AG04450 (cell line): Measurements from ENCODE around the gene TMEM116. TPM values are rescaled to one million over a fixed set of nuclear protein-coding genes. Genes with fewer than 3 reads are reported as not detected.
"Not testable (repeated sequence)": the region's sequence is repeated elsewhere in the genome, so short reads cannot be mapped to it uniquely, and the experiment has no call there.

Experiments used
- CTCF ChIA-PET: fragments of 300-600, 350-600 bp; formaldehyde crosslinking; extraction: SDS; loops from one replicate; lab custom pipeline; 2022; ENCODE audit warnings: antibody characterized with exemption, inconsistent platforms; lab: Charles Lee
- POLR2A ChIA-PET: fragments of 350-600 bp; formaldehyde crosslinking; extraction: SDS; loops from one replicate; lab custom pipeline; 2021; ENCODE audit warnings: antibody characterized with exemption, inconsistent platforms; lab: Yijun Ruan, JAX
- DNase-seq: peaks from one replicate; pipeline ENCODE4 v3.0.0-alpha.2; 2011; ENCODE audit warnings: low read depth, low spot score
- H3K27ac ChIP-seq: one replicate; pipeline ENCODE4 v1.5.1; 2012; ENCODE audit warnings: low read depth, low read length, control low read depth
- H3K27me3 ChIP-seq: one replicate; pipeline ENCODE4 v1.6.0; 2012; ENCODE audit warnings: low read length; ENCODE audit not compliant: control insufficient read depth, insufficient read depth
- H3K4me3 ChIP-seq: 2 replicates; pipeline ENCODE4 v1.5.1; 2011; ENCODE audit warnings: mild to moderate bottlenecking, low read depth, low read length, control low read depth
- H3K9me3 ChIP-seq: 2 replicates; pipeline ENCODE4 v1.5.1; 2012; ENCODE audit warnings: low read length; ENCODE audit not compliant: control insufficient read depth, insufficient read depth
- polyA plus RNA-seq: library from polyadenylated mRNA; depleted of rRNA; stranded (reverse); fragments of >200 nt; gene quantifications from 2 replicates; pipeline ENCODE4 v1.2.3, GENCODE V29; 2011
- TF ChIP-seq, protein P1 (sequence below): IDR thresholded peaks from 2 replicates; pipeline ENCODE4 v1.5.1; 2011; ENCODE audit warnings: low read depth, low read length, control low read depth, inconsistent platforms

Gene TMEM116
- polyA plus RNA-seq, 1 experiment: 11.1 TPM

DNA sequence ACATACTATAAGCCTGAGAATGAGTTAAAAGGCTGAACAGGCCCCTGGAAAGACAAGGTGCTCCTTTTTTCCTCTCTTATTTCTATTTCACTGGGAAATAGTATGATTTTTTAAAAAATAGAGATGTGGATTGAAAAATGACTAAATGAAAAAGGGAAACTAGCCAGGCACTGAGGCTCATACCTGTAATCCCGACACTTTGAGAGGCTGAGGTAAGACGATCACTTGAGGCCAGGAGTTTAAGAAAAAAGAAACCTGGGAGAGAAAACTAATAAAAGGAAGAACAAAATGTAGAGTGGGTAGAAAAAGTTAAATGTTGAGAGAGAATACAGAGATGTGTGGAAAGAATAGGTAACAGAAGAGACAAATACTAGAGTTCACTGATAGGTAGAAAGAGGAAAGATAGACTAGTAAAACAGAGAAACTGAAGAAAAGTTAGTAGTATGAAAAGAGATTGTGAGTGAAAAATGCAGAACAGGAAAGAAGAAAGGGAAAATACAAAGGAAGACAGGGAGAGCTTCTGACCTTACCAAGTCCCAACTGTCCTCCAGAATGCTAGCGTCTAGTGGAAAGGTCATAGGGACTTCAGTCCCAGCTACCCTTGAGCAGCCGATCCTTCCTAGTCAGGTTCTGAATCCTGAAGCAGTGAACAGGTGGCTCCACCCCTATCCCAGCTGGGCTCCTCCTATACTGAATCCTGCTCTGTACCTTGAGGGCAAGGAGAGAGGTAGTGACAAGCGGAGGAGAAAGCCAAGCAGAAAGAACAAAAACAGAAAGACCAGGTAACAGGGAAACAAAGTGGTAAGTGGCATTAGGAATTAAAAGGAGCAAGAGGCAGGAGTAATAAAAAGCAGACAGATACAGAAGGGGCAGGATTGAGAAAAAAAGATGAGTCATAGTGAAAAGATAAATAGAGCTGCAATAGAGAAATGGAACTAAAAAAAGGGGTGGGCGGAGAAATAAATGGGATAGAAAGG lies 7.3 kb downstream of the TMEM116 start:
- DNase-seq: no peak
- ChIA-PET CTCF (no interaction called here), POLR2A (no interaction called here)
- Histone ChIP-seq H3K27ac (no peak overlapping the region), H3K27me3 (no peaks in the 10 kb centered on the region), H3K4me3 (no peak overlapping the region), H3K9me3 (no peaks in the 10 kb centered on the region)
- TF ChIP-seq, protein P1, sequence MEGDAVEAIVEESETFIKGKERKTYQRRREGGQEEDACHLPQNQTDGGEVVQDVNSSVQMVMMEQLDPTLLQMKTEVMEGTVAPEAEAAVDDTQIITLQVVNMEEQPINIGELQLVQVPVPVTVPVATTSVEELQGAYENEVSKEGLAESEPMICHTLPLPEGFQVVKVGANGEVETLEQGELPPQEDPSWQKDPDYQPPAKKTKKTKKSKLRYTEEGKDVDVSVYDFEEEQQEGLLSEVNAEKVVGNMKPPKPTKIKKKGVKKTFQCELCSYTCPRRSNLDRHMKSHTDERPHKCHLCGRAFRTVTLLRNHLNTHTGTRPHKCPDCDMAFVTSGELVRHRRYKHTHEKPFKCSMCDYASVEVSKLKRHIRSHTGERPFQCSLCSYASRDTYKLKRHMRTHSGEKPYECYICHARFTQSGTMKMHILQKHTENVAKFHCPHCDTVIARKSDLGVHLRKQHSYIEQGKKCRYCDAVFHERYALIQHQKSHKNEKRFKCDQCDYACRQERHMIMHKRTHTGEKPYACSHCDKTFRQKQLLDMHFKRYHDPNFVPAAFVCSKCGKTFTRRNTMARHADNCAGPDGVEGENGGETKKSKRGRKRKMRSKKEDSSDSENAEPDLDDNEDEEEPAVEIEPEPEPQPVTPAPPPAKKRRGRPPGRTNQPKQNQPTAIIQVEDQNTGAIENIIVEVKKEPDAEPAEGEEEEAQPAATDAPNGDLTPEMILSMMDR: no peak

DNA sequence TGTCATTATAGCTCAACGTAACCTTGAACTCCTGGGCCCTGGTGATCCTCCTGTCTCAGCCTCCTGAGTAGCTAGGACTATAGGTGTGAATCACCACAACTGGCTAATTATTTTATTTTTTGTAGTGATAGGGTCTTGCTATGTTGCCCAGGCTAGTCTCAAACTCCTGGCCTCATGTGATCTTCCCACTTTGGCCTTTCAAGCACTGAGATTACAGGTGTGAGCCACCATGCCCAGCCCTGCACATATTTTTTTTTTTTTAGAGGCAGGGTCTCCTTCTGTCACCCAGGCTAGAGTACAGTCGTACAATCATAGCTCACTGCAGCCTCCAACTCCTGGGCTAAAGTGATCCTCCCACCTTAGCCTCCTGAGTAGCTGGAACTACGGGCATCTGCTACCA lies 8.9 kb downstream of the TMEM116 start:
- TF ChIP-seq, protein P1: no peak
- Histone ChIP-seq H3K4me3 (no peak overlapping the region), H3K9me3 (no peaks in the 10 kb centered on the region), H3K27ac (no peak overlapping the region), H3K27me3 (no peaks in the 10 kb centered on the region)
- DNase-seq: no peak
- POLR2A ChIA-PET: no interaction called here
- CTCF ChIA-PET: interaction anchor here (1.5 kb wide), 1 partner anchor 59 kb away, joined by 8 read pairs; no protein-coding TSS in a partner anchor

DNA sequence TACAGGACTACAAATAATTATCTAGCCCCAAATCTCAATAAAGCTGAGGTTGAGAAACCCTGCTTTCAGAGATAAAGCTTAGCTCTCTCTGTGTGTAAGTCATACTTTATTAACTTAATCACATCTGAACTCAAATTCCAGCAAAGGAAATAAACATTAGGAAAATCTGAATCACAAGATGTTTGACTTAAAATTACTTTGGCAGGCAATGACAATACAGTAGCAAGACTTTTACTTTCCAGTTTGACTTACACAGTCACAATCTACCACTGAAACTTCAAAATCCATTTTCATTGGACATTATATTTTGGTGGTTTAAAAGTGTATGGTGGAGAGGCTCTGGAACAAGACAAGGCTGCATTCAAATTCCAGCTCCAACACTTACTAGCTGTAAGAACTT lies 11.4 kb downstream of the TMEM116 start:
- Histone ChIP-seq H3K27me3 (no peaks in the 10 kb centered on the region), H3K9me3 (no peaks in the 10 kb centered on the region), H3K27ac (no peak overlapping the region), H3K4me3 (no peak overlapping the region)
- no peak for DNase-seq
- POLR2A ChIA-PET: no interaction called here
- CTCF ChIA-PET: interaction anchor here (0.6 to 2.3 kb wide), 3 partner anchors 12 to 56 kb away, joined by 3 to 10 read pairs (median 7); partner anchors contain the start of genes ERP29 and TMEM116
- TF ChIP-seq, protein P1: no peak

- no peaks in the 10 kb centered on the region for H3K9me3 ChIP-seq
- H3K27ac ChIP-seq: no peak overlapping the region
- no peak overlapping the region for H3K4me3 ChIP-seq
- no peaks in the 10 kb centered on the region for H3K27me3 ChIP-seq
- ChIA-PET POLR2A (interaction anchor here (0.6 kb wide), 1 partner anchor 138 kb away, joined by 3 read pairs; no protein-coding TSS in a partner anchor), CTCF (interaction anchor here (1.8 to 2.3 kb wide), 2 partner anchors 12 to 55 kb away, joined by 7 to 10 read pairs; partner anchors contain the start of genes ERP29 and TMEM116)
- no peak for DNase-seq
- TF ChIP-seq, protein P1: no peak
Observed at GRCh38 chr12:112000820-112001219, 12.1 kb downstream of the TMEM116 start.

GRCh38 chr12:111999129-111999528 lies 13.8 kb downstream of the TMEM116 start:
- CTCF ChIA-PET, H3K9me3 ChIP-seq, H3K4me3 ChIP-seq, H3K27ac ChIP-seq, H3K27me3 ChIP-seq, DNase-seq: not testable (repeated sequence)
- POLR2A ChIA-PET: interaction anchor here (0.5 kb wide), 1 partner anchor 1565 kb away, joined by 5 read pairs; no protein-coding TSS in a partner anchor
